HG02943 (cell line): ENCODE measurements around the gene LSM6.

Experiments
- ATAC-seq: cut with Tn5 transposase; IDR thresholded peaks from one replicate; pipeline ENCODE4 v1.9.1; 2021; ENCODE audit warnings: mild to moderate bottlenecking, low read depth, moderate library complexity; ENCODE audit not compliant: unreplicated experiment

LSM6 gene

DNA sequence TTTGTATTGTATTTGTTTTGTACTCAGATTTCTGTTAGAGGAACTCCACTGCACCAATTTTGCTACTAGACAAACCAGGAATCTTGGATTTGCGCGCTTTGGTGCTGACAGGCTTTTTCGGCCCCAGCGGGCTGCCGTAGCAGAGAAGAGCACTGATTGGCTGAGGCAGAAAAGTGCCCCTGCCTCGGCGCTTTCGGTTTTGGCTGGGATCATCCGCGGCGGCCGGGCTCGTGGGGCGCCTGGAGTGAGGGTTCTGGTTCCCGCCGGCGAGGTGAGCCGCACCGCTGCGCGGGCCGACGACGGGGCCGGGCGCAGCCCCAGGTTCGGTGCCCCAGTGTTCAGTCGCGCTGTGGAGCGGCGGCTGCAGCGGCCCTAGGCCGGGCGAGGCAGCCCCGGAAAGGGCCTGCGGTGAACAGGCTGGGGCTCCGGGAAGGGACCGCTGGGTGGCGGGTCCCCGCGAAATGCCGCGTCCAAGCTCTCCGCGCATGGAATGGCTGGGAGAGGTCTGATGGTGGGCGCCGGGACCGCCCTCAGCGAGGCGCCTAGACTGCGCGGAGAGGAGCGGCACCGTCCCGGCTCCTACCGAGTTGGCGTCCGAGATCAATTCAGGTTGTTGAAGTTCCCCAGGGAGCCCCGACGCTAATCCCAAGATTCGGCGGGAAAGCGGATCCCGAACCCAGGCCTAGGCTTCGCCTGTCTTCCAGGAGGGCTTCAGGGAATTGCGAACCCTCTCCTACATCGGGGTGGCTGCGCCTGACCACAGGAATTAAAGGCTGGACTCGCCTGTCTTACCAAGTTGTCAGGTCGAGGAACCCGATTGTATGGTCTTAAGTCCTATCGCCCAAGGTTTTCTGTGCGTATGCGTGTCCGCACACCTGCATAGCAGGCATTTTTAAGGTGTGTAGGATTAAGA is at the start of gene LSM6:
TSS of gene LSM6 (plus strand) at position 178 of the 913 bp plus-strand sequence. CDS start 7,204 bp downstream, outside the sequence.
- ATAC-seq: peak; percentile 92

DNA sequence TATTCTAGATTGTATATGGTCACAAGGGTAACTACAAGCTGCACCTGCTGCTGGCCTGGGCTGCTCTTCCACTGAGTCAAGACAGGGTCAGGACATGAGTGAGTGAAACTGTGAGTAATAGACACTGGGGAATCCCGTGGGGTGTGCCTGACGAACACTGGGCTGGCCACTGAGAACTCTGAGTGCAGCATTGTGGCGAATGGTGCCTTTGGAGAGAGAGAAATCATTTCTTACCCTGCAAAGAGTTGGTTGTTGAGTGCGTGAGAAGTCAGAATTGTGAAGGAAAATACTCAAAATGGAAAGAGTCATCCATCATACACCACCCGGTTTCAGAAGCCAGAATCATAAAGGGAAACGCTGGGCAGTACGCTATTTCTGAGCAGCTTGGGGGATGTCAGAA is 43.1 kb upstream of the LSM6 start:
- peak; percentile 93 for ATAC-seq

DNA sequence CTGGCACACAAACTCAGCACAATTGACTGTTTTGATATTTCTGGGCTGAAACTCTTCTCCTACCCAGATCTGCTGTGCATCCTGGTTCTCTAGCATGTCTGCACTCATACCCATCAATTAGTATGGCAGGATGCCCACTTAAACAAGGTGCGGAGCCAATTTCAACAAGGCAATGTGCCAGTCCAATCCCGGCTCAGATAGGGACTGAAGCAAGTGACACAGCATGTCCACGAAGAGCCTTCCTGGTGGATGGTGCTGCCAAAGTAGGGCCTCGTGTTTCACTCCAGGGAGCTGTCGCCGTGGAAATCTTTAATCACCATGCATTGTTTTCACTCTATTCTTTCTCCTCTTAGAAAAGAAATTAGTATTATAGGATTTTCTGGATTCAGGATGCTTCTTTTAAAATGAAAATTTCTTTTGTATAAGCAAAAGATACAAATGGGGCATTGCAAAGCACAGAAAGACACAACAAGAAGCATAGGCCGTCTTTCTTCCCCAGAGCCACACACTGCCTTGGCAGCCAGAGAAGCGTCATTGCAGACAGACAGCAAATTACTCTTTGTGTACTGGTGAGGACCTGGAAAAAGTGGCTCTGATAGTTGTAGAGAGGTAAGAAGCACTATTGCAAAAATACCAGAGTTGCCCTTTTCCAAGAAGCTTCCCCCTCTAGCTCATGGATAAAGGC is 40.6 kb upstream of the LSM6 start:
- no peak for ATAC-seq

DNA sequence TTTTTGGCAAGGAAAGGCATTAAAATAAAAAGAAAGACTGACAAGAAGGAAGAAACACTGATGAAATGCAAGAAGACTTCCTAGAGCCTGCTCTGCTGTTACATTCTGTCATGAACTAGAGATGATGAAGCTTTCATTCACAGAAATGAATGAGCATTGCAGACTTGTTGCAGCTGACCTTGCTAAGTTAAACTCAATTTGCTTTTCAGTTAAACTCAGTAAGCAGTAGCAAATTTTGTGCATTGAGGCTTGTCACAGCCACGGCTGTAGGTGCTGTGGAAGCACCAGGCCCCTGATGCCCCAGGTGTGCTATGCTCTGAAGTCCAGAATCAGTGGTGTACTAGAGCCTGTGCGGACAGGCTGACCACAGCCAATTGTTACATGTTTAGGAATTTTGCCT is 39.6 kb upstream of the LSM6 start:
- ATAC-seq: no peak

DNA sequence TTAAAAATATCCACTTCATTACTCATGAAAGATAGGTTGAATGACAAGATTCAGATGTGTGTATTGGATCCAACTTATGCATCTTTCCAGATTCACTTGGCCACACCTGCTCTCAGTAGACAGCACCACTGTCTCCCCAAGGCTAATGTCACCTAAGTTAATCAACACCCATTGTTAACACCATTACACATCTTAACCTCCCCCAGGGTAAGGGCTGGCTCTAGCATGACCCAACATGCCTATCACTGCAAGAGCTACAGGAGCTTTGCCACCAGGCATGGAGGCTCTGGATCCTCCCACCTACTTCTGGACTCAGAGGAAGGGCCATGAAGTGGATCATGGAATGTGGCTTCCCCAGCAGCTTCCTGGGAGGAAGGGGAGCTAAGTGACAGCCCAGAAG is 32.8 kb upstream of the LSM6 start:
- peak; percentile 63 for ATAC-seq

DNA sequence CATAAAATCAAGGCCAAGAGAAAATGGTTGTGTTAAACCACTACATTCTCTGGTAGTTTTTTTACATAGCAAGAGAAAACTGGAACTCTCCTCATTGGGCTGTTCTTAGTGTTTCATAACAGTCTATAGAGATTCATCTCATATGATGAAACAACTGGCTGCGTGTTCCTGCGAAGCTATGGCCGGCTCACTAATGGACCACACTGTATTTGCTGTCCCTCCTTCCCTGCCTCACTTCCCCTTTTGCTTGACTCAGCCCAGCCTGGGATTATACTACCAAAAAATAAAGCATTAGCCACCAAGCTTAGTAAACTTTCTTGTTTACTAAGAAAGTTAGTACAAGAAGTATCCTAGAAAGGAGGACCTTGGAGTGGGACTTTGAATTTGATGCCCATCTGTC is 31.6 kb upstream of the LSM6 start:
- ATAC-seq: no peak

DNA sequence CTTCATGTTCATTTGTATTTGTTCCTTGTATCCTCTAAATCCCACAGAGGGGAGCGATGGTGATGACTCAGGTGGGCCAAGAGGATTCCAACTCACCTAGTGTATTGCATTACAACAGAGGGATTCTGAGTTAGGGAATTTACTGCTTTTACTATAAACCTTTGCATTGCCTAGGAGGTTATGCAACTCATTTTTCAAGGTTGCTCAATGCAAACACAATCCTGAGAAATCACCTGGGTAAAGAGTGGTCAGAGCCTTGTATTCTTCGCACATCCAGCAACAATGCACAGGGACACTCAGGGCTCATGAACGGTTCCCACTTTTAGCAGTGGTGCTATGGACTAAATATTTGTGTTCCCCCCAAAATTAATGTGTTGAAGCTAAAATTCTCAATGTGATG is 28.6 kb upstream of the LSM6 start:
- ATAC-seq: no peak

DNA sequence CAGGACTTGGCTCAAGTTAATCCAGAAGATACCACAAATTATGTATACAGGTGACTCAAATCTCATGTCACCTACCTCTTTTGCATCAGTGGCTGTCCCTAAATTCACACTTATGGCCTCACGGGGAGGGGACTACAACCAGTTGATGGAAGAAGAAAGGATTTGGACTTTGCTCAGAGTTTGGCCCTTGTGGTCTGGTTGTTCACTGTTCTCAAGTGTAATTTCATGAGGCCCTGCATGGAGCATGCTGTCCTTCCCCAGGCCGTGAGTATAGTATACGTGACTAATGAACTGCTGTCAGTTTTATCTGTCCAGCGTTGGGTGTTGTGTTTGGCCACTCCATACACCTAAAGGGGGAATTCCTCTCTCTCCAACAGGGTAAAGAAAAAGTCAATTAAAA is 27.5 kb upstream of the LSM6 start:
- no peak for ATAC-seq

DNA sequence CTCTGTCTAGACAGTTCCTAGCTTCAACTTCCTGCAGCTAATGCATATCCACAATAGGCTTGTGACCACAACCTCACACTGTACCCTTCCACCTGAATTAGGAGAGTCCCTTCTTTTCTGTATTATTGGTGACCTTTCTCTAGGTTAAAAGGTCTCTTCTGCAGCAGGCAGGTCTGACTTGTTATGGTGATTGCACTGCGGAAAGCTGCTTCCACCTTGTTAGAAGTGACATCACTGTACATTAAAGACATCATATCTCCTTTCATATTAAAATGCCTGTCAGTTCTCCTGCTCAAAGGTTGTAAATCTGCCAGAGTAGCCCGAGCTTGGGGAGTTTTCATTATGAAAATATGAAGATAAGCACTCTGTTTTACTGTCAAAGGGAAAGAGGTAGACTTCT is 21.5 kb upstream of the LSM6 start:
- no peak for ATAC-seq

DNA sequence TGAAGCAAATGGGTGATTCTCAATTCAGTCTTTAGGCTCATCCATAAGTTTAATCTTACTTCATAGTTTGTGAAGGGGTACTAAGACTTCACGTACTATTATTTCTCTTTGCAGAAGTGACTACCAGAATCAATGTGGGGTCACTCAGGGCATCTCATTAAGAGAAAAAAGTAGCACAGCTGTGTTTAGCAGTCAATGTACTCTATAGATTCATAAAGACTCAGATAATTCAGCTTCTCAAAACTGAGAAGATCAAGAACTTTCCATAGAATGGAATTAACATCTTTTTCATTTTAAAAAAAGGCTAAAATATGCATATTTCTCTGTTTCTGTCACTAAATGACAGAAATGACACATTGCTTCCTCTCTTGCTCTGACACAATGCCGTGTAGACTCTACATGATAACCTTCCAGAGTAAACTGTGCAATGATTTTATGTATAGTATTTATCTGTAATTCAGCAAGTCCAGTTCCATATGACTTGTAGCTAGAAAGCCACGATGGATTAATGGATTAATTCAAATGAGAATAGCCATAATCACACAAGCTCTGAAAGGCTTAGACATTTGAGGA is 20.3 kb upstream of the LSM6 start:
- ATAC-seq: no peak

DNA sequence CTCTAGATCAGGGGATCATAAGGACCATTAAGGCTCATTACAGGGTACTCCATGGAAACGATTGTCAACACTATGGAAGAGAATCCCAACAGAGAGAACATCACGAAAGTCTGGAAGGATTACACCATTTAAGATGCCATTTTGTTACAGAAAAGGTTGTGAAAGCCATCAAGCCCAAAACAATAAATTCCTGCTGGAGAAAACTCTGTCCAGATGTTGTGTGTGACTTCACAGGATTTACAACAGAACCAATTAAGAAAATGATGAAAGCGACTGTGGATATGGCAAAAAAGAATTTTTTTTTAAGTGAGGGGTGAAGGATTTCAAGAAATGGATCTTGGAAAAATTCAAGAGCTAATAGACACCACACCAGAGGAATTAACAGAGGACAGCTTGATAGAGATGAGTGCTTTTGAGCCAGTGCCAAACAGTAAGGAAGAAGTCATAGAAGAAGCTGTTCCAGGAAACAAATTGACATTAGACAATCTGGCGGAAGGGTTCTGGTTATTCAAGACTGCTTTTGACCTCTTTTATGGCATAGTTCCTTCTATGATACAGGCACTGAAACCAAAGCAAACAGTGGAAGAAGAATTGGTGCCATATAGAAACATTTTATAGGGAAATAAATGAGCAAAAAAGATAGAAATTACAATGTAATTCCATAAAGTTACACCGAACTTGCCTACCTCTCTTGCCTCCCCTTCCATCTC is 17.3 kb upstream of the LSM6 start:
- ATAC-seq: no peak

DNA sequence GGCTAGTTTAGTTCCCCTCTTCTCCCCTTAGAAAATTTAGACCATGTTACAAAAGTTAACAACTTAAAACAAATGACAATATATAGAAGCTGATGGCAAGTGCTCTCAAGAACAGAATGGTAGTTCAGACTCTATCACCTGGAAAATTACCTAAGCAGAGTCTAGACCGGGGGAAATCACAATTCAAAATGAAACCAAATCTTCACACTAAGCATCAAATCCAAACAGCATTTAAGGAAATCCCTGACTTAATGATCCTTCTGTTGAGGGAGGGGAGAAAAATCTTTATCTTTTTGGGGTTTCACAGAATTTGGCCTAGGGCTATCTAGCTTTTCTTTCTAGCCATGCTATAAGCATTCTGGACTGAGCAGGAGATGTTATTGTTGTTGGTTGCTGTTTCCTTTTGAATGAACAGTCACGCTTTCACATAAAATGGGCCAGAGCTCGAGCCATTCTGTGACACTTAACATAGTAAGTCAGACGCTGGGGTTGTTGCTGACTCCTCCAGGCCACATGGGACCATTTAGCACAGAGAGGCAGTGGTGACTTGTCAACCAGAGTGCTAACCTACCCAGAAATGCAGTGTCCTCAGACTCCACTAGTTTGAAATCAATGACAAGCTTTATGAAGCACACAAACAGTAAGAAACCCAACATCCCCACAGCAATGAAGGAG is 16.0 kb upstream of the LSM6 start:
- ATAC-seq: peak; percentile 63

DNA sequence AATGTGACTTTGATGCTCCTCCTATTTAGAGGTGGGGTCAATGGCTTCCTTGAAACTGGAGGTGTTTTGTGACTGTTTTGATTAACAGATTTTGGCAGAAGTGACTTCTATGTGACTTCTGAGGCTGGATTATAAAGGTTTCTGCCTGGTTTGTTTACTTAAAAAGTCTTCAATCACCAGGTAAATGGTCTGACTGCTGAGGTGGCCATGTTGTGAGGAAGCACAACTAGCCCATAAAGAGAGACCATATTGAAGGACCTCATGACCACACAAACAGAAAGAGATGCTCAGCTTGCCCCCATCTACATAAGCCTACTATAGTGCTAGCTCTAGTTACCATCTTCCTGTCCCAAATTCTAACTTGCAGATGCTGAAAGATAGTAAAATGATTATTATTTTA is 14.3 kb upstream of the LSM6 start:
- ATAC-seq: no peak

DNA sequence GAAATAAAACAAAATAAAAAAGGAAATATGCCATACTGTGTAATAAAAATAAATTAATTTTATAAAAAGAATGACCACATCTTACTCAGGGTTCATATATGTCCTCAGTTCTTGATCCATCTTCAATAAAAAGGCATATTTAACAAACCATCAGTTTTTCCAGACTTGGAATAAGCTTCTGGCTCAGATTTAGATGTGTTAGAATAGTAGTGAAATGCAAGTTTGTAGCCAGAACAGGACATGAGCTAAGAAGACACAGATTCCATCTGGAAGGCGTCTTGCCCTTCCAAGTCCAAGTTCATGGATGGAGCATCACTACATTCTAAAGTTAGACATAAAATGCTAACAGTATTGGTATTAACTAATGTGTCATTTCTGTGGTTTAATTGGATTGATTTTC is 10.3 kb upstream of the LSM6 start:
- no peak for ATAC-seq

DNA sequence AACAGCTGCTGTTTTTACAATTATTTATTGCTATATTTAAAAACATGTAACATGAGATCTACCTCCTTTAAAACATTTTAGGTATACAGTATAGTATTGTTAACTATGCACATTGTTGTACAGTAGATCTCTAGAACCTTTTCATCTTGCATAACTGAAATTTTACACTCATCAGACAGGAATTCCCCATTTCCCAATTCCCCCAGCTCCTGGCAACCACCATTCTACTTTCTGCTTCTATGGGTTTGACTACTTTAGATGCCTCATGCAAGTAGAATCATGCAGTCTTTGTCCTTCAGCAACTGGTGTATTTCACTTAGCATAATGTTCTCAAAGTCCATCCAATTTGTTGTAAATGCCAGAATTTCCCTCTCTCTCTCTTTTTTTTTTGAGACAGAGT is 9.7 kb upstream of the LSM6 start:
- ATAC-seq: no peak

DNA sequence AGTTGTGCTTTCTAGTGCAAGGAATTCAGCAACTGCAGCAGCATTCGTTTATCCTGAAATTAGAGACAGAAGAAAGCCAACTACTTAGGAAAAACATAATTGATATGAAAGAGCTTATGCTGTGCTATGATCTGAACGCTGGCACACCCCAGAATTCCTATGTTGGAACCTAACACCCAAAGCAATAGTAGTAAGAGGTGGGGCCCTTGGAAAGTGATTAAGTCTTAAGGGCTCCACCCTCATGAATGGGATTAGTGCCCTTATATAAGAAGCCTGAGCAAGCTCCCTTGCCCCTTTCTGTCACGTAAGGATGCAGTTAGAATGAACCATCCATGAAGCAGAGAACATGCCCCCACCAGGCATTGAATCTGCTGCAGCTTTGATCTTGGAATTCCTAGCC is 5.4 kb upstream of the LSM6 start:
- no peak for ATAC-seq

DNA sequence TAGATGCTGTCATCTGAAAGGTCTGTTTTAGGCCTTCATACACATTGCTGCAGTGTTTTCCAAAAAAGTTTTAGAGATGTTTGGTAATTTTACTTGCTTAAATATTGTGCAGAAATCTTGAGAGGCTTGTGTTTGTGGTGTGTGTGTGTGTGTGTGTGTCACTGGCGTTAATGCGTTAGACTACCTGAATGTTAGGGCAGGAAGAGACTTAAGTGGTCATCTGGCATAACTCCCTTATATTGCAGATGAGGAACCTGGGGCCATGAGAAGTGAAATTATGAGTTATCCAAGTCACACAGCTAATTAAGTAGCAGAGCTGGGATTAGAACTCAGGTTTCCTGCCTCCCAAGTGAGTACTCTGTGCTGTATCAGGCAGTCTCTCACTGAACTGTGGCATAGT is 1.4 kb downstream of the LSM6 start:
- no peak for ATAC-seq

DNA sequence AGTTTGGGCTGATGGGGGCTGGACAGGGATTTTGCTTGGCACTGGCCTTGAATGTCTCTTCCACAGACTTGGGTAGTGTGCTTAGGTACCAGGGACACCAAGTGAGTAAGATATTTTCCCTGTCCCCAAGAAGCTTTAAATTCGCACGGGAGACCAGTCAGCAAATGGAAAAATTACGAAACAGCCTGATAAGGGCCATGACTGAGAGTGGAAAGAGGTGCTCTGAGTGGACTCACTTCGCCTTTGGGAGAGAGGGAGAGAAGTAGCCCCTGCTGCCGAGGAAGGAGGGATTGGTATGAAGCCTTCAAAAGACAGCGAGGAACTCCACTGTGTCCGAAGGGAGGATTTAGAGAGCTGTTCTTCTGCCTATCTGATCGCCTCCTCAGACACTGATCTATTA is 2.6 kb downstream of the LSM6 start:
- no peak for ATAC-seq

DNA sequence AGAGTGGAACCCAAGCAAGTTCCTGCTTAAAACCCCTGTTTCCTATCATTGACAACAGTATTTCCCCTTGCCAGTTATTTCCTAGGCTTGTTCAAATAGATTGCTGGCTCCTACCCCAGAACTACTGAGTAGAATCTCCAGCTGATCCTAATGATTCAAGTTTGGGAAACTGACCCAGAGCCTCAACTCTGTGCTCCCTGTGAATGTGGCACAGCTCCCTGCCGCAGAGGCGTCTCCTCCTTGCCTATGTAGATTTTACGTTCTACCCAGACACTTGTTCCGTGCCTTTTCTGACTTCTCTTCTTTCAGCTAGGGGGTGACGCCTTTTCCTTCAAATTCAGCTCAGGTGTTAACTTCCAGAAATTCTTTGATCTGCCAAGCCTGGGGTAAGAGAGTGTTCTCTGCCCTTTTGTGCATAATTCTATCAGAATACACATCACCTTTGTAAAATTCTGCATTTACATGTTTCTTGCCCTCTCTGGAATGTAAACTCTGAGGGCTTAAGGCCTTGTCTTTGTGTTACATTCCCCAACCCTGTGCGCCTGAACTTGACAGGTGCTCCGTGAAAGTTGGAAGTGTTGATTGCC is 4.4 kb downstream of the LSM6 start:
- no peak for ATAC-seq

DNA sequence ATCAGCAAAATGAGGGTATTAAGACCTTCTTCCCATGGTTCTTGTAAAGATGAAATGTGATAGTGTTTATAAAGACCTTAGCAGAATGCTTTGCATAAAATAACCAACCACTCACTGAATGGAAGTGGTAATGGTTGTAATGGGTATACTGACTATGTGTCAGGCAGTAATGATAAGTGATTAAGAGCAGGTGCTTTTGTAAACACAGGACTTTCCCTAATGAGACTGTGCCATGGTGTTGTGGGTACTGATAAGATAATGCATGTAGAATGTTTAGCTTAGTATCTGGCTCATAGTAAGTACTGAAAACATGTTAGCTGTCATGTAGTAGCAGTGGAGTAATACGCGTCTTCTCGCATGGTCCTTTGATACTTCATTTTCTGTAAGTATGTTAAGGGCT is 6.9 kb downstream of the LSM6 start:
- no peak for ATAC-seq
